ENCODE measurements around the gene CD163L1.
"Not testable (repeated sequence)": the region's sequence is repeated elsewhere in the genome, so short reads cannot be mapped to it uniquely, and the experiment has no call there.

CD163L1 gene

DNA sequence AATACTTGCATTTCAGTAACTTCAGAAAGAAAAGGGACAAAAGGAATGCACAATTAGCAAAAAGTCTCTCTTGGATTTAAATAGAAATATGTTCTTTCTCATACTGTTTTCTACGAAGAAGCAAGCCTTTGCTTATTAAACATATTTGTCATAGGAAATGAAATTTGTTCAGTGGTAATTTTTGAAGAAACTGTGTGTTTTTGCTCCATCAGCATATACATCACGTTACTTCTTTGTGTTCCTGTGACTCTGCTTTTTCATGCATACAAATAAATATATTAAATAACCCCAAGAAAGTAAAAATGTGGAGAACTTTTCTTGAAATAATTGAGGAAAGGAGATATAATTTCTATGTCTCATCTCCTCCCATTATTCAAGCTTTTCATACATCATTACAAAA, 39.7 kb downstream of the CD163L1 start:
- DNase-seq (ENCODE audit: low read depth) = no peak

GRCh38 chr12:7403466-7403865, 40.5 kb downstream of the CD163L1 start:
- no peak for DNase-seq (ENCODE audit: low read depth)

- DNase-seq (ENCODE audit: low read depth) = no peak
Measured at GRCh38 chr12:7399089-7399488, 44.9 kb downstream of the CD163L1 start.

- no peak for DNase-seq (ENCODE audit: low read depth)
Measured at GRCh38 chr12:7396418-7396817, 47.5 kb downstream of the CD163L1 start.

DNA sequence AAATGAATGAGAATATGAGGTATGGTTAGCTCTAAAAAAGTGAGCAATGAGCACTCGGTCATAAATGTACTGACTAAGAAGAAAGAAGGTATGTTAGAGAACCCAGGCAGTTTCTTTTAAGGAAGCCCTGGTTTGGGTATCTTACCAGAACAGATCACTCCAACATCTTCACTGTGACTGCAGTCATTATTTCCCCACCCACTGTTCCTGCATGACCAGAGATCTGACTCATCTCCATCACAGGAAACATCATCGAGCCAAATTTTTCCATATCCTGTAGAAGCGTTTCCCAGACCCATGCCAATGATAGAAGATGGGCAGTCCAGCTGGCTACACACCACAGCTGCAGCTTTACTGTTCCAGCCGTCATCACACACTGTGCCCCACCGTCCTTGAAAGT, 48.0 kb downstream of the CD163L1 start:
- no peak for DNase-seq (ENCODE audit: low read depth)

- no peak for DNase-seq (ENCODE audit: low read depth)
Measured at GRCh38 chr12:7387289-7387688, 56.7 kb downstream of the CD163L1 start.

DNA sequence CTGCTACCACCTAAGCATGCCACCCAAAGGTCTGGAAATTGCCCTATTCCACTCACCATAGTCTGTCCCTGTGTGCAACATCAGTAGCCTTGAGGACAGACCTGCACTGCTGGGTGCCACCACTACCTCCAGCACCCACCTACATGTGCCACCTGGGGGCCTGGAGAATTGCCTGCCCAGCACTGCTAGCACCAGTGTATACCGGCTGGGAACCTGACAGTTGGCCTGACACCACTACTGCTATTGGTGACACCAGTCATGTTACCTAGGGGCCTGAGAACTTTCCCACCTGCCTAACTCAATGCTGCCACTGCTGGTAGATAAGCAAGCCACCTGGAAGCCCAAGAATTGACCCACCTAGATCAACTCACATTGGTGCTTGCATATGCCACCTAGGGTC, 60.8 kb downstream of the CD163L1 start:
- DNase-seq (ENCODE audit: low read depth) = no peak

DNA sequence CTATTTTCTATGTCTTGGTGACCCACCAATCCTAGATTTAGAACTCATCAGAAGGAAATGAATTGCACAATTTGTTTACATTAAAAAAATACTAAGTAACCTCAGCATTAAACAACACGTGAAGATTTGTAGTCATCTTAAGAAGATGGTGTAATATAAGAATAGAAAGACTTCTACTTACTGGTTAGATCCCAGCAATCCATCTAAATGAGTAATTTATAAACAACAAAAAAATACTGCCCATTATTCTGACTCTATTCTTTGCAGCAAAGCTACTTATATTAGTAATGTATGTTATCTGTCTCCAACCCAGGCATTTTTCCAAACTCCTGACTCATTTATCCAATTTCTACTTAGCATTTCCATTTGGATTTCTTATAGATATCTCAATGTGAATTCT, 67.8 kb downstream of the CD163L1 start:
- no peak for DNase-seq (ENCODE audit: low read depth)

DNA sequence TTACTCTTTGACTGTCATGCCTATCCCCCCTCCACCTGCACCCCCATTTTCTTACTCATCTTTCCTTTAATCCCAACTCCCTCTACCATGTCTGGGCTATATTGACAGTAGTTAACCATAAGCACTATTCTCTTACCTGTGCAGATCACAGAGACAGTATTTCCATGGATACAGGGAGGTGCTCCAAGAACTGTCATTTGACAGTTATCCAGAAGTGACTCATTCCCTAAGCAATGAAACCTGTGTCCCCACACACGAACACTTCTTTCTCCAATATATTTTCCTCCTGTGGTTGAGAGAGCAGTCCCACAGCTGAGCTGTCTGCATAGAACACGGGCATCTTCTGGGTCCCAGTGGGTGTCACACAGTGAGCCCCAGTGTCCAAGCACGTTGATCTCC, 68.8 kb downstream of the CD163L1 start:
- no peak for DNase-seq (ENCODE audit: low read depth)

- peak; percentile 14 for DNase-seq (ENCODE audit: low read depth)
Measured at GRCh38 chr12:7374423-7375144, 69.4 kb downstream of the CD163L1 start.

DNA sequence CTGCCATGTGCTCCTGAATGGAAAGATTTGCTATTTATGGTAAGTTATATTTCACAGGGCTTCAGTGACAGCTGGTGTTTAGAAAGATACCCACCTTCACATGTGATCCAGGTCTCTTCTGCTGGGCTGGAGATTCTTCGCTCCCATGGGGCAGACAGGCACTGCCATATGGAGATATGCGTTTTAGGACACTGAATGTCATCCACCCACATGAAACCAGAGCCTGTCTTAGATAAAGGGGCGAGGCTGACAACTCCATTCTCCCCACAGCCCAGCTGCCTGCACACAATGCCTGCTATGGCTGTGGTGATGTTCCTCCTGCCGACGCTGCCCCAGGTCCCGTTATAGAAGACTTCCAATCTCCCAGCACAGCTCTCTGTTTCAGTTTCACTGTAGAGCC, 70.7 kb downstream of the CD163L1 start:
- no peak for DNase-seq (ENCODE audit: low read depth)

DNA sequence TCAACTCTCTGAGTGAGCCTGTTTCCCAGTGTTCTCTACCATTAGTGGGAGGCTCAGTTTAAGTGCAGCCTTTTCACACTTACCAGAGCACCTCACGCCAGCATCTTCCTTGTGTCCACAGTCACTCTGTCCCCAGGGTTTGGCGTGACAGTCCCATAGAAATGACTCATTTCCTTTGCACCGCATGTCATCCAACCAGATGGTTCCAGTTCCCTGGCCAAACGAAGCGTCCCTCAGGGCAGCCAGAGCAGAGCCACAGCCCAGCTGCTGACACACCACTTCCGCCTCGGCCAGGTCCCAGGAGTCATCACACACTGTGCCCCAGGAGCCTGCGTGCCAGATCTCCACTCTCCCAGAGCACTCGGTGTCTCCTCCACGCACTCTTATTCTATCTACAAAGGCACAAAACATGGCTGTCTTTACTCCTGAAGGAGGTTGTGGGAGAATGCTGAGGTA, 74.7 kb downstream of the CD163L1 start:
- peak; percentile 31 for DNase-seq (ENCODE audit: low read depth)

DNA sequence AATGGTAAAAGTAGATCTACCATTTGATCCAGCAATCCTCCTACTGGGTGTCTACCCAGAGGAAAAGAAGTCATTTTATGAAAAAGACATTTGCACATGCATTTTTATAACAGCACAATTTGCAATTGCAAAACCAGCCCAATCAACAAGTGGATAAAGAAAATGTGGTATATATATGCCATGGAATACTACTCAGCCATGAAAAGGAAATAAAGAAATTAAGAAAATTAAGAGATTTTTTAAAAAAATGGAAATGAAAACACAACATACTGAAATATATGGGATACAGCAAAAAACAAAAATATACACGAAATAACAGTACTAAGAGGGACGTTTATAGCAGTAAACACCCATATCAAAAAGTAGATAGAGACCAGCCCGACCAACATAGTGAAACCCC, 81.2 kb downstream of the CD163L1 start:
- DNase-seq (ENCODE audit: low read depth) = no peak

- no peak for DNase-seq (ENCODE audit: low read depth)
Measured at GRCh38 chr12:7361265-7361664, 82.7 kb downstream of the CD163L1 start.

DNA sequence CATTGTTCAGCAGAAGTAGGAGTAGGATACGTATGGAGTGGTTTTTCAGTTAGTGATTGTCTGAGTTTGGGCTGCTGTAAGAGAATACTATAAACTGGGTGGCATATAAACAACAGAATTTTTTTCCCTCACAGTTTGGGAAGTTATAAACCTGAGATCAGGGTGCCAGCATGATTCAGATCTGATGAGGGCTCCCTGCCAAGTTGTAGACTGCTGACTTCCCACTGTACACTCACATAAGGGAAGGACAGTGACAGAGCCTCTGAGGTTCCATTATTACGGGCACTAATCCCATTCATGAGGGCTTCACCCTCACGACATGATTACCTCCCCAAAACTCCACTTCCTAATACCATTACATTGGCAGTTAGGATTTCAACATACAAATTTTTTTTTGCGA, 89.4 kb downstream of the CD163L1 start:
- no peak for DNase-seq (ENCODE audit: low read depth)

DNA sequence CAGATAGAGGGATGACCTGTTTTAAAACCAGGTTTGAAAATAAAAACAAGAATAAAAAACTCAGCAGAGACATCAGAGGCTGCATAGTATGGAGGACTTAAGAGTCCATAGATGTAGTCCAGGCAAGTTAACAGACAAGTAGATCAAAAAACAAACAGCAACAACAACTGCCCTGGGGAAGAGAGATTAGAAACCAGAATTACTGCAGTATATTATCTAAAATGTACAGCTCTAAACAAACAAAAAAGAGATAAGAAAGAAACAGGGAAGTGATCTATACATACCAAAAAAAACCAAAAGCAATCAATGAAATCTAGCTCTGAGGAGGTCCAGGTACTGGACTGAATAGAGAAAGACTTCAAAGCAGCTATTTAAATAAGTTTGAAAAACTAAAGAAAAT, 91.3 kb downstream of the CD163L1 start:
- DNase-seq (ENCODE audit: low read depth) = no peak

DNA sequence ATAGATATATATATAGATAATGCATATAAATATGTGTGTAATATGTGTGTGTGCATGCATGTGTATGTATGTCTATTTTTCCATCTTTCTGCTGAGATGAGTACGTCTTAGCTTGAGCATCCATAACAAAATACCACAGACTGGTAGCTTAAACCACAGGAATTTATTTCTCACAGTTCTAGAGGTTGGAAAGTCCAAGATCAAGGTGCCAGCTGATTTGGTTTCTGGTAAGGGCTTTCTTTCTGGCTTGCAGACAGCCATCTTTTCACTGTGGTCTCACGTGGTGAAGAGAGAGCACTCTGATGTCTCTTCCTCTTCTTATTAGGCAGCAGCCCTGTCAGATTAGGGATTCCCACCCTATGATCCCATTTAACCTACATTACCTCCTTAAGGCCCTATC, 92.8 kb downstream of the CD163L1 start:
- DNase-seq (ENCODE audit: low read depth) = no peak

GRCh38 chr12:7349418-7349817, 94.5 kb downstream of the CD163L1 start:
- no peak for DNase-seq (ENCODE audit: low read depth)

DNA sequence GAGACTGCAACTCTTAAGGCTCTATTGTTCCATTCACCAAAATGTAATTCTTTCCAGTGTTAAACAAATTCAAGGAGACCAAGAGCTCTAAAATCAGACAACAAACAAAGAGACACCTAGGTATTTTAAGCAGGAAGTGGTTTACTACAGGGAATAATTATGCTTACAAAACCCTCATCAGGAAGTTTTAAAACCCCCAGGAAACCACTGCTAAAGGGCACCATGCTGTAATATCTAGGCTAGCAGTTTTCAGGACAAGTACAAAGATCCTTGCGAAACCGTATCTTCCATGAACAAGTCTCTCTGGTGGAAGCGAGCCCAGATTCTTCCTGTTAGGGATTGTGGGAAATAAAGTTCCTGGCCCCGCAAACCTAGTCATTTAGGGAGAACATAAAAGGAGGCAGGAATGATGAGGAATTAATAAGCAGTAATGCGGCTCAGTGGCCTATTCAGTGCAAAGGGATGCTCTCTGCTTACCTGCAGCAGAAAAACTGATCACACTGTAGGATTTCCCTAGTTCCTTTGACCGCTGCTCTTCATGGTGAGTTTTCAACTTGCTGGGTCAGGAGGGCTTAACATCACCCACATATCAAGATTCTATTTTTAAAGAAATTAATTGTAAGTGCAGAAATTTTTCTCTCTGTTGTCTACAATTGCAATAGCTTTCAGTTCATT, 97.3 kb downstream of the CD163L1 start:
- DNase-seq (ENCODE audit: low read depth) = no peak

- peak; percentile 13 for DNase-seq (ENCODE audit: low read depth)
Measured at GRCh38 chr12:7344833-7345606, 98.9 kb downstream of the CD163L1 start.

DNA sequence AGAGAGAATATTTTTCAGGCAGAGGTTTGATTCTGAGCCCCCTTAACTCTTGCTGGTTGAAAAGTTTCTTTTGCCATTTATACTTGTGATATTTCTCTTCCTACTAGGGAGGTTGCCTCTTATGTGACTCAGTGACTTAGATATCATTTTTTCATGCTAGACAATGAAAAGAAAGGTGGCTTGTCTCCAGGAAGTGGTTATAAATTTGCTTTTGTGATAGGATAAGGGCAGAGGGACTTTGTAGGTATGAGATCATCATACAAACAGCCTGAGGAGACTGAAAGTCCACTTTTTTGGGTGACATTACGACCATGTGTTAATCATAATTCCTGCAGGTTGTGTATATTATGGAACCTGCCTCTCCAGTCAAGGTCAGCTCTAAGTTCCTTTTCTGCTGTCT, 104.3 kb downstream of the CD163L1 start:
- DNase-seq (ENCODE audit: low read depth) = no peak

- DNase-seq (ENCODE audit: low read depth) = not testable (repeated sequence)
Measured at GRCh38 chr12:7337790-7338189, 106.2 kb downstream of the CD163L1 start.

GRCh38 chr12:7327918-7328317, 116.0 kb downstream of the CD163L1 start:
- no peak for DNase-seq (ENCODE audit: low read depth)

All from fibroblast of gingiva (primary cell).